GM12878 (cell line): ENCODE data around the gene OR14C36. TPM values are rescaled to one million over a fixed set of nuclear protein-coding genes. Genes with fewer than 3 reads are reported as not detected.

ENCODE experiments used
- ATAC-seq: fragments of 200-7000 bp; cut with Tn5 transposase; 3 replicates; pipeline ENCODE4 v1.9.1; 2020; ENCODE audit warnings: mild to moderate bottlenecking, moderate library complexity
- Bru-seq: library from RNA; stranded (reverse); fragments of 400-500 nt; gene quantifications from one replicate; lab custom pipeline; 2021; lab: Mats Ljungman, UMichigan
- BruChase-seq, 2 experiments: library from RNA; stranded (reverse); fragments of 400-500 nt; gene quantifications; one replicate each; lab custom pipeline; 2021; lab: Mats Ljungman, UMichigan
- BruUV-seq: library from RNA; stranded (reverse); fragments of 400-500 nt; replicated peaks from 2 replicates; lab custom pipeline; 2021; lab: Mats Ljungman, UMichigan
- CTCF ChIA-PET: fragments of 300-600 bp; sonication (Branson Sonifier 250); formaldehyde crosslinking; extraction: SDS; loops from one replicate; lab custom pipeline; 2021; ENCODE audit warnings: inconsistent platforms; lab: Yijun Ruan, JAX
- POLR2A ChIA-PET: fragments of 350-600 bp; formaldehyde crosslinking; extraction: SDS; loops from one replicate; lab custom pipeline; 2021; ENCODE audit warnings: inconsistent platforms; lab: Charles Lee
- RAD21 ChIA-PET: fragments of 300-600 bp; sonication (Branson Sonifier 250); formaldehyde crosslinking; loops from one replicate; lab custom pipeline; 2023; ENCODE audit warnings: antibody characterized with exemption; ENCODE audit not compliant: unreplicated experiment; lab: Charles Lee
- SMC1A ChIA-PET: fragments of 300-600 bp; sonication (Branson Sonifier 250); formaldehyde crosslinking; loops from one replicate; lab custom pipeline; 2023; ENCODE audit not compliant: unreplicated experiment, uncharacterized antibody; lab: Charles Lee
- DNase-seq: peaks from one replicate; pipeline ENCODE4 v3.0.0-alpha.2; 2011; ENCODE audit warnings: low read depth, low spot score
- FAIRE-seq: peaks from 3 replicates; lab custom pipeline; 2011; peaks lifted over from hg19 to GRCh38; lab: Jason Lieb, UNC
- H2AFZ ChIP-seq: 2 replicates; pipeline ENCODE4 v1.6.0; 2011; ENCODE audit warnings: low read depth, low read length, control low read depth; ENCODE audit not compliant: control insufficient read depth
- H3K27ac ChIP-seq: 2 replicates; pipeline ENCODE4 v1.5.1; 2011; ENCODE audit warnings: control low read depth; ENCODE audit not compliant: control insufficient read depth, insufficient read depth
- H3K27me3 ChIP-seq, 2 experiments: replicated peaks in 1 of 2; 2 replicates each; pipeline versions ENCODE4 v1.6.0 to v1.6.1; 2011; ENCODE audit warnings: low read length in 1 of 2; ENCODE audit not compliant: control insufficient read depth in 2 of 2, insufficient read depth in 2 of 2
- H3K36me3 ChIP-seq, 2 experiments: 2 replicates each; pipeline ENCODE4 v1.5.1; 2011; ENCODE audit warnings: low read length in 1 of 2; ENCODE audit not compliant: control insufficient read depth in 2 of 2, insufficient read depth in 2 of 2
- H3K4me1 ChIP-seq: 2 replicates; pipeline ENCODE4 v1.6.1; 2011; ENCODE audit warnings: mild to moderate bottlenecking, low read length, moderate library complexity, mixed read lengths; ENCODE audit not compliant: control insufficient read depth, insufficient read depth
- H3K4me2 ChIP-seq: 2 replicates; pipeline ENCODE4 v1.6.0; 2011; ENCODE audit warnings: control low read depth; ENCODE audit not compliant: control insufficient read depth, insufficient read depth
- H3K4me3 ChIP-seq: fragments of 200-600 bp; sonication (generic); 2 replicates; pipeline ENCODE4 v1.5.1; 2016
- H3K79me2 ChIP-seq: 2 replicates; pipeline ENCODE4 v1.6.0; 2011; ENCODE audit warnings: low read length; ENCODE audit not compliant: control insufficient read depth, insufficient read depth
- H3K9ac ChIP-seq: 2 replicates; pipeline ENCODE4 v1.8.0; 2011; ENCODE audit warnings: low read length, control low read depth, mixed read lengths; ENCODE audit not compliant: control insufficient read depth, insufficient read depth
- H3K9me3 ChIP-seq: replicated peaks from 3 replicates; pipeline ENCODE4 v1.5.1; 2011; ENCODE audit warnings: mild to moderate bottlenecking, low read length; ENCODE audit not compliant: control insufficient read depth, insufficient read depth
- H4K20me1 ChIP-seq: 2 replicates; pipeline ENCODE4 v1.6.0; 2011; ENCODE audit not compliant: control insufficient read depth, insufficient read depth
- BCL11A ChIP-seq: IDR thresholded peaks from 2 replicates; pipeline ENCODE4 v1.6.1; 2011; ENCODE audit warnings: low read depth, low read length
- HDAC2 ChIP-seq: fragments of 200-600 bp; sonication (generic); IDR thresholded peaks from 2 replicates; pipeline ENCODE4 v1.6.1; 2017
- ZBTB33 ChIP-seq: fragments of 450-650 bp; IDR thresholded peaks from 2 replicates; pipeline ENCODE4 v1.6.1; 2017; ENCODE audit warnings: mild to moderate bottlenecking
- ZNF217 ChIP-seq: fragments of 450-650 bp; IDR thresholded peaks from 2 replicates; pipeline ENCODE4 v1.6.1; 2017; ENCODE audit warnings: antibody characterized with exemption, mild to moderate bottlenecking
- WGBS: methylation state at CpG from one replicate; pipeline ENCODE4 v1.1.6; 2016; ENCODE audit warnings: low lambda C conversion rate; ENCODE audit not compliant: insufficient replicate concordance, insufficient coverage; ENCODE audit errors: missing lambda C conversion rate; 5-methylcytosine and 5-hydroxymethylcytosine counted together
- in situ Hi-C: fragments of 300-500 bp; cut with MboI; formaldehyde crosslinking; loops from 9 replicates; pipeline ENCODE4 v1.14.3; 2018; ENCODE audit warnings: mixed read lengths
- intact Hi-C: fragments of 100-400 bp; cut with micrococcal nuclease; formaldehyde crosslinking; loops from one replicate; pipeline ENCODE4 v1.14.2; 2022; ENCODE audit not compliant: unreplicated experiment
- long read RNA-seq, 2 experiments: library from polyadenylated mRNA; unstranded; transcript quantifications; one replicate each; pipeline ENCODE4 v2.0.0, GENCODE V29; 2019 to 2020
- polyA minus RNA-seq, 3 experiments: library from RNA; depleted of rRNA, polyadenylated mRNA; stranded (reverse); fragments of >200 nt; gene quantifications; 2 replicates each; pipeline ENCODE4 v1.2.3, GENCODE V29; 2011
- polyA plus RNA-seq, 11 experiments: library from polyadenylated mRNA; depleted of rRNA in 4 of 11; unstranded in 6 of 11; stranded (reverse) in 5 of 11; fragments of >200 nt; fragmentation: Nextera tagmentation in 4 of 11; fragmentation: Illumina TruSeq in 1 of 11; extraction: Ambion mirVana in 4 of 11; extraction: Trizol in 1 of 11; gene quantifications; 1 replicate in 1 of 11; 2 replicates in 10 of 11; pipeline versions ENCODE4 v1.2.1 to v1.2.3, GENCODE V29; 2011 to 2016; ENCODE audit warnings: inconsistent platforms in 2 of 11, missing spikeins in 2 of 11, low read depth in 1 of 11
- total RNA-seq, 4 experiments: library from RNA; depleted of rRNA in 3 of 4; stranded (reverse); fragments of >200 nt in 3 of 4; fragmentation: Illumina TruSeq in 1 of 4; extraction: Trizol in 1 of 4; gene quantifications; 2 replicates each; pipeline versions ENCODE4 v1.2.1 to v1.2.3, GENCODE V29; 2013 to 2021

OR14C36 gene
- total RNA-seq (2013; cell fraction: nucleolus; rRNA removed): not detected in 2 replicates
- total RNA-seq (2014; rRNA removed) (not detected in 2 replicates), total RNA-seq (2014; rRNA removed; fragmentation: Illumina TruSeq; extraction: Trizol) (not detected in 2 replicates), total RNA-seq (2021) (not detected in 2 replicates), polyA plus RNA-seq (2011; rRNA removed) (not detected in 2 replicates), polyA plus RNA-seq (2014; fragmentation: Illumina TruSeq; extraction: Trizol) (not detected in 2 replicates), polyA plus RNA-seq (2014; fragmentation: Nextera tagmentation; extraction: Ambion mirVana) (not detected), polyA plus RNA-seq (2014; rRNA removed) (not detected in 2 replicates), polyA plus RNA-seq (2016; fragmentation: Nextera tagmentation; extraction: Ambion mirVana) (not detected), polyA minus RNA-seq (2011; rRNA and poly(A)+ RNA removed) (not detected in 2 replicates), Bru-seq, nascent RNA (not detected), BruChase-seq, experiment 1, labeled RNA remaining after a 6-hour chase (not detected), BruChase-seq, experiment 2, labeled RNA remaining after a 2-hour chase (not detected)
- polyA plus RNA-seq (2011; ENCODE audit: low read depth): not detected
- not detected in 2 replicates for polyA plus RNA-seq (2011; cell fraction: cytosol; rRNA removed)
- not detected in 2 replicates for polyA plus RNA-seq (2011; cell fraction: nucleus; rRNA removed)
- not detected in 2 replicates for polyA plus RNA-seq (2012)
- polyA minus RNA-seq (2011; cell fraction: cytosol; rRNA and poly(A)+ RNA removed): not detected in 2 replicates
- not detected in 2 replicates for polyA minus RNA-seq (2011; cell fraction: nucleus; rRNA and poly(A)+ RNA removed)
- long read RNA-seq, experiment 1: 0 reads
- long read RNA-seq, experiment 2: 0 reads

GRCh38 chr1:248348475-248348874 is at the start of gene OR14C36:
Gene OR14C36, plus strand, starts transcription at chr1:248348775. Its CDS starts 0 bp downstream, at chr1:248348775.
- intact Hi-C loops: no loop called here
- ChIA-PET POLR2A (no interaction called here), CTCF (no interaction called here), SMC1A (no interaction called here), RAD21 (no interaction called here)
- no peak for TF ChIP-seq ZNF217
- TF ChIP-seq HDAC2: no peak
- no peak for TF ChIP-seq BCL11A
- TF ChIP-seq ZBTB33: no peak
- no peaks in the 10 kb centered on the region for H3K36me3 ChIP-seq
- no peak within 1 kb of the TSS for H3K9ac ChIP-seq
- no peaks in the 10 kb centered on the region for H3K27me3 ChIP-seq
- BruUV-seq: no TSS peak
- no peak for ATAC-seq
- no peak within 1 kb of the TSS for H2AFZ ChIP-seq
- DNase-seq: no peak
- H3K79me2 ChIP-seq: no peaks in the 10 kb centered on the region
- 13% methylated on average over 4 of the region's 4 CpGs for whole genome bisulfite sequencing
- FAIRE-seq: no peak
- H3K4me2 ChIP-seq: no peak within 1 kb of the TSS
- in situ Hi-C loops: no loop called here
- H4K20me1 ChIP-seq: no peaks in the 10 kb centered on the region
- no peak within 1 kb of the TSS for H3K4me3 ChIP-seq
- no peaks in the 10 kb centered on the region for H3K9me3 ChIP-seq
- no peak within 1 kb of the TSS for H3K27ac ChIP-seq
- no peaks in the 10 kb centered on the region for H3K4me1 ChIP-seq
